Kidney epithelial cell (primary cell): ENCODE measurements around the gene NFIB. TPM values are rescaled to one million over a fixed set of nuclear protein-coding genes. Genes with fewer than 3 reads are reported as not detected.

Source experiments
- DNase-seq: peaks from one replicate; pipeline ENCODE4 v3.0.0-alpha.2; 2010; ENCODE audit warnings: low read depth
- H3K27me3 ChIP-seq: 2 replicates; pipeline ENCODE4 v1.6.0; 2011; ENCODE audit warnings: low read length; ENCODE audit not compliant: control insufficient read depth, insufficient read depth
- H3K36me3 ChIP-seq: 2 replicates; pipeline ENCODE4 v1.5.1; 2011; ENCODE audit warnings: low read length; ENCODE audit not compliant: control insufficient read depth, insufficient read depth
- H3K4me3 ChIP-seq: 2 replicates; pipeline ENCODE4 v1.5.1; 2011; ENCODE audit warnings: low read depth, mild to moderate bottlenecking, control low read depth, low read length
- total RNA-seq: library from RNA; depleted of rRNA; stranded (reverse); fragments of >200 nt; gene quantifications from 2 replicates; pipeline ENCODE4 v1.2.3, GENCODE V29; 2015
- TF ChIP-seq, protein P1 (sequence below): IDR thresholded peaks from 2 replicates; pipeline ENCODE4 v1.5.1; 2011; ENCODE audit warnings: mild to moderate bottlenecking, moderate library complexity, low read length, control low read depth, inconsistent platforms; ENCODE audit not compliant: insufficient read depth, poor library complexity, severe bottlenecking

The NFIB gene
- total RNA-seq, 1 donor from 2014 or later, result 3.3 TPM

DNA sequence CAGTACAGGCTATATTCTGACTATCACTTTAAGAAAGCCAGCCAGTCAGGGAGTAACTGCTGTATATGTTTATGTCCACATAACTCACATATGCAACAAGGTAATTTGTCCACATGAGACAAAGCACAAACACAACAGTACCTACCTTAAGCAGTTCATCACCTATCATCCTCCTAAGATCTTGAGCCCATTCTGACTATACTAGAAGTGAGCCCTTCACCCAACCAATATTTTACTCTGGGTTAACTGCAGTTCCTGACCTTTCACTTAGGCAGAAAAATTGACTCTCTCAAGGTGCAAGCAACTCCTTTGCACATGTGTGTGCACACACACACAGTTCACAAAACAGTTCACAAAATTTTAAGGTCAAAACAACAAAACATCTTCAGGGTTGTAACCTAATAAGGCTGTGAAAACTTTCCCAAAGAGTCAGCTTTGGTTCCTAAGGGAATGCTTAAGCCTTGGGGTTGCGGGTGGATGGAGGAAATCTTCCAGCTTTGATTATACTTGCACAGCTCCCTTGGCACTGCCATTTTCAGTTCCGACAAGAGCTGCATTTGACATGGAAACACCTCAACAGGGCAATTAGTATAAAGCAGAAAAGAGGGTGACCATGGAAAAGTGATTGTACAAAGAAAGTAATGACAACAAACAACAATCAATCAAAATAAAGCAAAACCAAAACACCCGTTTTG, 215.3 kb downstream of the NFIB start:
- H3K36me3 ChIP-seq, result no peaks in the 10 kb centered on the region
- no peaks in the 10 kb centered on the region for H3K27me3 ChIP-seq
- no peak overlapping the region for H3K4me3 ChIP-seq
- no peak for DNase-seq
- TF ChIP-seq, protein P1, sequence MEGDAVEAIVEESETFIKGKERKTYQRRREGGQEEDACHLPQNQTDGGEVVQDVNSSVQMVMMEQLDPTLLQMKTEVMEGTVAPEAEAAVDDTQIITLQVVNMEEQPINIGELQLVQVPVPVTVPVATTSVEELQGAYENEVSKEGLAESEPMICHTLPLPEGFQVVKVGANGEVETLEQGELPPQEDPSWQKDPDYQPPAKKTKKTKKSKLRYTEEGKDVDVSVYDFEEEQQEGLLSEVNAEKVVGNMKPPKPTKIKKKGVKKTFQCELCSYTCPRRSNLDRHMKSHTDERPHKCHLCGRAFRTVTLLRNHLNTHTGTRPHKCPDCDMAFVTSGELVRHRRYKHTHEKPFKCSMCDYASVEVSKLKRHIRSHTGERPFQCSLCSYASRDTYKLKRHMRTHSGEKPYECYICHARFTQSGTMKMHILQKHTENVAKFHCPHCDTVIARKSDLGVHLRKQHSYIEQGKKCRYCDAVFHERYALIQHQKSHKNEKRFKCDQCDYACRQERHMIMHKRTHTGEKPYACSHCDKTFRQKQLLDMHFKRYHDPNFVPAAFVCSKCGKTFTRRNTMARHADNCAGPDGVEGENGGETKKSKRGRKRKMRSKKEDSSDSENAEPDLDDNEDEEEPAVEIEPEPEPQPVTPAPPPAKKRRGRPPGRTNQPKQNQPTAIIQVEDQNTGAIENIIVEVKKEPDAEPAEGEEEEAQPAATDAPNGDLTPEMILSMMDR, result no peak

DNA sequence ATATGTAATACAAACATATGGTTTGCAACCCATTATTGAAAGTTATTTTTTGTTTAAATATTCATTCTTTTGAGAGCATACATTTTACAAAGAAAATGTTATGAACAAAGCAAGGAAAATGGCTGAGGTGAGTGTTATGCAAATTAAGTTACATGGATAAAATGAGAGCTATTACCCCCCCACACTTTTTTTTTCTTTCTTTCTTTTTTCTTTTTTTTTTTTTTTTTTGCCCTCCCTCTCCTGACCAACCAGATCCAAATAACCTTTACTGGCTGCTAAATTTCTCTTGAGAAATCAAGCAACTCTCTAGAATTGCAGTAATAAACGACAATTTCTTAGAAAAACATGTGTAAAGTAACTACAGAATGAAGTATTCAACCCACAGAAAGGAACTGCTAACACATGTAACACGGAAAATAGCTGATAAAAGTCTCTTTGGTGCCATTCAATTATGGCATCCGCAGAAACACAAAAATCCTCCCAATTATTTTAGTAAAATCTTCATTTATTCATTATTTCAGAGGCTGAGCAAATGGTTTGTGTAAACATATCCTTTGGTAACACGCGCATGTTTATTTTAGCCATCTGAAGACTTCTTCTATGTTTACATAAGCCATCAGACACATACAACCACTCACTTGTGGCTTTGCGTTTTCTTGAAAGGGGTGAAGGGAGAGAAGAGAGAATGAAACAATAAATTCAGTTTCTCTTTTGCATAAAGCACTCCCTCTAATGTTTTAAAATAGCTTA, 216.1 kb downstream of the NFIB start:
- no peaks in the 10 kb centered on the region for H3K27me3 ChIP-seq
- TF ChIP-seq, protein P1, result no peak
- no peak overlapping the region for H3K4me3 ChIP-seq
- no peak for DNase-seq
- H3K36me3 ChIP-seq, result no peaks in the 10 kb centered on the region

DNA sequence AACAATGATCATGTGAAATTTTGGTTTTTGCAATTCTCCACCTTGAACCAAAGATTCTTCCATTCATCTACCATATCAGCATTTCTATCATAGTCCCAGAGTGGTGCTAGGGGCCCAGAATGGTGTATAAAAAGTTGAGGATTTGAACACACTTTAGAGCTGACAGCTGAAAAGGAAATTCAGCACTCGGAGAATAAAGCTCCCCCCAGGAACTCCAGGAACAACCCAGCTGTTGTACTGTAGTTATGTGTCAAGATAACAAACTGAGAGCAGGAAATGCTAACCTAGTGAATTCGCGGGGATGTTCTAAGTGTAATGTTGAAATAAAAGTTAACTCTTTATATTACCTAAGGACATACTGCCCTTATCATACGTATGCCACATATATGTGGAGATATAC, 216.7 kb downstream of the NFIB start:
- H3K36me3 ChIP-seq, result no peaks in the 10 kb centered on the region
- H3K4me3 ChIP-seq, result no peak overlapping the region
- DNase-seq, result peak; percentile 23
- TF ChIP-seq, protein P1, result no peak
- H3K27me3 ChIP-seq, result no peaks in the 10 kb centered on the region

DNA sequence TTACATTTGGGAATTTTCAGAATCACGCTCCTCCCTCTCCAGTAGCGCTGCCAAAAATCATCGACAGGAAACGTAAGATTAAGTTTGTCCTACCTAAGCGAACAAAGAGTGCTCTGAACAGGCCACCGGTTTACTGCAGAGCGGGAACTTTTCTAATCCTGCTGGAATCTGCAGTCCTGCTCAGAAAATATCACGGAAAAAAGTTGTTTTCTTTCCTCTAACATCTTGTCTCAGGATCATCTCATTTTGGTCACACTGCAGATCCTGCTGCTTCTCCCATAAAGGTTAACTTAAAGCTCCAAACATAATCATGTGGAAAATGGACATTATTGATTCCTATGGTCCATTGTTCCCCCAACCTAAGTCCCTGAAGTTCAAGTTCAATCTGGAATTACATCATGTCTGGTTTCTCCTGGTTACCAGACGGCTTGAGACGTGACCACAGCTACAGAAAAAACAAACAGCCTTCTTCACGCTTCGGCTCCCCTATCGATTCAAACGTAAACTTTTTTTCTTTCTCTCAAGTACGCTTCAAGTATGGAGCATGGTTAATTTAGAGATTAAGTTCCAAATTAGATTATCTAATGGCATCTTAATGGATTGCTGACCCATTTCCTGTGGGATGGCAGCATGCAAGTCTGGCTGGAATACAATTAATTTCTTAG, 217.6 kb downstream of the NFIB start:
- no peaks in the 10 kb centered on the region for H3K36me3 ChIP-seq
- TF ChIP-seq, protein P1, result no peak
- H3K4me3 ChIP-seq, result peak overlapping the region; percentile 8
- H3K27me3 ChIP-seq, result no peaks in the 10 kb centered on the region
- peak; percentile 80 for DNase-seq

DNA sequence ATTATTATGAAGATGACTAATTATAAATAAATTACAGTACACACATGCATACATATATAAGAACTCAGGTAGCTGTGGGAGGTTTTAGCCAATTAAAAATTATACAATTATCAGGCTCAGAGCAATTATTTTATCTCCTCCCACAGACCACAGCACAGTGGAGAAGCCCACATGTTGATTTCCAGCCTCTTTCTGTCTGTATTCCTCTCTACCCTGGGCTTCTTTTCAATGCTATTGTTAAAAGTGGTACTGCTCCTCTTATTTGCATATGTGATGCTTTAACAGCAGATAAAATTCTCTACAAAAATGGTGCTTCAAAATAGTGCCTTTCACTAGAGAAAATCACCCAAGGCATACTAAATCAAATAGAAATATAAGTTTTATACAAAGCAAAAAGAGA, 218.7 kb downstream of the NFIB start:
- H3K36me3 ChIP-seq, result no peaks in the 10 kb centered on the region
- TF ChIP-seq, protein P1, result no peak
- no peaks in the 10 kb centered on the region for H3K27me3 ChIP-seq
- no peak for DNase-seq
- H3K4me3 ChIP-seq, result no peak overlapping the region
